Limb (tissue), 2 donors: ENCODE data around the gene NSFL1C.
A peak's percentile ranks its signal among the peaks of the same experiment; 100 is the strongest.

ENCODE experiments used
- DNase-seq, 2 donors: peaks; one replicate each; pipeline ENCODE4 v3.0.0-alpha.2; 2016; ENCODE audit errors: extremely low spot score in 2 of 2

Gene NSFL1C

DNA sequence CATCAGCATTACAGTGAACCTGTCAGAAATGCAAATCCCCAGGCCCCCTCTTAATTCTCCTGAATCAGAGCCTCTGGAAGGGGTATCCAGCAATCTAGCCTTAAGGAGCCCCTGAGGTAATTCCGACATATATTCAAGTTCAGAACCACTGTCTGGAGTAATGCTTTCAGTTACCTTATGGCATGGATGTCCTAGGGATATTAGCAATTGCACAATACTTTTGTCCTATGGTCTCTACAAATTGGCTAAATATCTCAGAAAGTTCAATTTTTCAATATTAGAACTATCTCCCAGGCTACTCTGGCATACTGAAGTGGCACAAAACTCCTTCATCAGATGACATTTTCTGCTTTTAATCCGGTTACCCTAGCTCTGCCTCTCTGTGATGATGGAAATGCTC lies 6.4 kb downstream of the NSFL1C start:
- DNase-seq: no peak

GRCh38 chr20:1457992-1458391 lies 8.7 kb downstream of the NSFL1C start:
- DNase-seq: no peak

GRCh38 chr20:1456300-1456699 lies 10.3 kb downstream of the NSFL1C start:
- DNase-seq: no peak

GRCh38 chr20:1450926-1451491 lies 15.6 kb downstream of the NSFL1C start:
- no peak for DNase-seq

DNA sequence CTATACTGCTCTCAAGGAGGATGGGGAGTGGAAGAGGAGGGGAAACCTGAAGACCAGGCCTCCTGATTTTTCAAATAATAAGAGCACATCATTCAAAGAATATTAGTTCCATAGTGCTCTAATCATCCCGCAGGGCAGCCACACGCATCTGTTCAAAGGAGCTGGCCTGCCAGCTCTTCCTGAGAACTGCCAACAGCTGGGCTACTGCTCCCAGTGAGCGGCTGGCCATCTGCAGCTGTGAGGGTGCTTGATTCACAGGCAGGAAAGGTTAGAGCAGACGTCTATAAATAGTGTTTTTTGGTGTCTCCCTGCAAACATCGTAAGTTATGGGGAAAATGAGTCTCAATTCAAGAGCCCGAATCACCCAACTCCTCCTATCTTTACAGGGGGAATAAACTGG lies 17.3 kb downstream of the NSFL1C start:
- peak in 1 of 2 donors; percentile 36 for DNase-seq

DNA sequence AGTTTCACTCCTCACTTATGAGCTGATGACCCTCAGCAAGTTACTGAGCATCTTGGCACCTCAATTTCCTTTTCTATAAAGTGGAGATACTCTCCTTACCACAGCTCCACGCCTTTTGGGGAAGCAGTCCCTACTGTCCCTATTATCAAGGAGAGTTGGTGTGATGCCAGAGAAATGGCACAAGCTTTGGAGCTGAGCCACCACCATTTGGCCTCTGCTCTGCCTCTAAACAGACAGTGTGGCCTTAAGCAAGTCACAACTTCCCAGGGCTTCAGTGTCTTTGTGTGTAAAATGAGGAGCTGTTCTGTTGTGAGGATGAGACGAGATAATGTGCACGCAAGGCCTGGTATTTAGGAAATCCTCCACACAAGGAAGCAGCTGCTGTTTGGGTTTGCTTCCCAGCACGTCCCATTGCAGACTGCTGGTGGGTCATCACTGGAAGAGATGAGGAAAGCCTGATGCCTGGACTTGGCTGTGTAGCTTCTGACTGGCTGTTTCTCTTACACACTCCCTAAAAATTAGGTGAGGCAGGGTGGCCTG lies 18.5 kb downstream of the NSFL1C start:
- DNase-seq: no peak

- DNase-seq: no peak
Observed at GRCh38 chr20:1446536-1446935, 20.1 kb downstream of the NSFL1C start.

DNA sequence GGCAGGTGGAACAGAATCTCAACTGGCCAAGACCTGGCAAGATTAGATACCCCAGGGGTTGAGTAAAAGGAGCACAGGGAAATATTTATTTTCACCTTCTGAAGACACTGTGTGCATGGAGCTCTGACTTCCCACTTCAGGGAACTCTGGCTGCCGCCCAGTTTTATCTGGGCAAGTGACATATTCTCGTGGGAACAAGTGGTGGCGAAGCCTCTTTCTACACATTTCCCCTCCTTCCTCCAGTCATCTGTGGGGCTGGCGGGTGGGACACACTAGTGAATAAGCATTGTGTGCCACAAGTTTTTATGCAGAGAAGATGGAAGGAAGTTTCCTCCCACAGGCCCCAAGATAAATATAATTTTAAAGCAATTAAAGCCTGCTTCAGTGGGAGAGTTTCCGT lies 23.6 kb downstream of the NSFL1C start:
- no peak for DNase-seq

DNA sequence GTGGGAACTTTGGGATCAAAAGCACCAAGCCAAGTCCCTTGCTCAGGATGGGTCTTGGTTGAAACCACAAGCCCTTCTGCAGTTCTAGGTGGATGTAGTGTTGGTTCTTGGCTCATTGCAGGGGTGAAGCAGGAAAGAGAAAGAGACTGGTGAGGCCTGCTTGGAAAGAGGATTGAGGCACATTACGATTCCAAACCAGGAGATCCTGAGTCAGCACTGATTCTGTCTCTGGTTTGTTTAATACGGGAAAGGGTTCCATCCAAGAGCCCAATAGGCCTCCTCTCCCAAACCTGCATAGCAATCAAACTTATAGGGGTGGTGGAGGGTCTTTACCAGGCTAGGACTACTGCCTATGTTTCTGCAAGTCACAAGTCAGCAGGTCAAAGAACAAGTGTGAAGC lies 24.3 kb downstream of the NSFL1C start:
- no peak for DNase-seq

- DNase-seq: no peak
Observed at GRCh38 chr20:1441133-1441532, 25.5 kb downstream of the NSFL1C start.

DNA sequence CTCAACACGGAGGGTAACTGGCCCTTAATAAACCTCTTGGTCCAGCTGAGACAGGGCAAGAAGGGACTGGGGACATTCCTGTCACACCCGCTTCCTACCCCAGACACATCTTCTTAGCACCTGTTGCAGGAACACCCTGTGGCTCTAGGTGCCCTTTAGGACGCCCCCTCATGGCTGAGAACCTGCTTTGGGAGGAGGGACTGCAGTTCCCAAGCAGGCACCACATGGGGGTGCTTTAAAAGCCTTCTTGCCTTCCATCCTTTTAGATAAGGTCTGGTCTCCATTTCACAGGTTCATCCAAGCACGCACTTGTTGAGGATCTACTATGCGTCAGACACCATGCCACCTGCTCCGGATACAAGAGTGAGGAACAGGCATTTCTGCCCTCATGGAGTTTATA lies 26.6 kb downstream of the NSFL1C start:
- no peak for DNase-seq

DNA sequence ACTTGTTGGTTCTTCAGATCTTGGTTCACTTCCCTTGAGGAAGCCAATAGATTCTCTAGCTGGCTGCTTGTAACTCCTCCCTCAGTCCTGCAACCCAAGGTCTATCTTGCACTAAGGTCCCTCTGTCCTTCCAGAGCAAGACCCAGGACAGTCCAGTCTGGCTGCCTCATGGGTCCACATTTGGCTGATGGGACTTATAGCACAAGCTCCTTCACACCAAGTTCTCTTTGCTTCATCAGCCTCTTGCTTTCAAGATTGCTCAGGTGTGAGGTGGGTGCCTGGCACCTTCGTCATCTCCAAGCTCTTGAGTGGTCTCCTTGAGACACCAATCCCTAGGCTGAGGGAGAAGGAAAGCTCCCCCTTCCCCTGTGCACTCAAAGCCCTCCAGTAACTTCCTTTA lies 28.3 kb downstream of the NSFL1C start:
- DNase-seq: no peak

DNA sequence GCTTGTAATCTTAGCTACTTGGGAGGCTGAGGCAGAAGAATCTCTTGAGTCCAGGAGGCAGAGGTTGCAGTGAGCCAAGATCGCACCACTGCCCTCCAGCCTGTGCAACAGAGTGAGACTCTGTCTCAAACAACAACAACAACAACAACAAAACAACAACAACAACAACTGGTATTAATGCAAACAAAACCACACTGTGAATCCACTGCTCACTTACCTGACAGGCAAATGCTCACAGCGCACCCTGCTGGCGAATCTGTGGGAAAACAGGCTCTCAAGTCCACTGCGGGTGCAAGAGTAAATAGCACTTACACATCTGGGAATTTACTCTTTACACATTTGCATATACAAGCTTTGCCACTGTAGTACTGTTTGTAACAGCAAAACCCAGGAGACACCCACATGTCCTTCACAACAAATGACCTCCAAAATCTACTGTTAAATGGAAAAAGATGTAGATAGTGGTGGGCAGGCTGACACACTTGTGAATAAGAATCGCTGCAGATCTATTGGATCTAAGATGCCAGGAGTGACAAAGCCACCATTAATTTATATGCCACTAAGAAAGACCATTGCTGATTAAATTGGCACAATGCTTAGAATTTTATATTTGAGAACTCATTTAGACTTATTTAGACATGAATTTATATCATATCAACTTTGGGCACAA lies 29.3 kb downstream of the NSFL1C start:
- DNase-seq: peak; percentile 26 to 64

GRCh38 chr20:1436263-1436662 lies 30.4 kb downstream of the NSFL1C start:
- DNase-seq: no peak

- no peak for DNase-seq
Observed at GRCh38 chr20:1435337-1435699, 31.3 kb downstream of the NSFL1C start.

- no peak for DNase-seq
Observed at GRCh38 chr20:1434571-1435336, 31.9 kb downstream of the NSFL1C start.

DNA sequence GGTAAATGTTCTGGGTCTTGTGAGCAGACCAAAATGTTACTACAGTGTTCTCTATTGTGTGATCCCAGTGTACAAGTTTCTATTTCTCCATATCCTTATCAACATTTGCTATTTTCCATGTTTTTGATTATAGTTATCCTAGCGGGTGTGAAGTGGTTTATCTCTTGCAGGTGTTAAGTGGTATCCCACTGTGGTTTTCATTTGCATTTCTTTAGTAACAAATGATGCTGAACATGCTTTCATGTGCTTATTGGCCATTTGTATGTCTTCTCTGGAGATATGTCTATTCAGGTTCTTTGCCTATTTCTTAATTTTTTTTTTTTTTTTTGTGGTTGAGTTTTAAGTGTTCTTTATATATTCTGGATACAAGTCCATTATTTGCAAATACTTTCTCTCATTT lies 35.5 kb downstream of the NSFL1C start:
- no peak for DNase-seq

DNA sequence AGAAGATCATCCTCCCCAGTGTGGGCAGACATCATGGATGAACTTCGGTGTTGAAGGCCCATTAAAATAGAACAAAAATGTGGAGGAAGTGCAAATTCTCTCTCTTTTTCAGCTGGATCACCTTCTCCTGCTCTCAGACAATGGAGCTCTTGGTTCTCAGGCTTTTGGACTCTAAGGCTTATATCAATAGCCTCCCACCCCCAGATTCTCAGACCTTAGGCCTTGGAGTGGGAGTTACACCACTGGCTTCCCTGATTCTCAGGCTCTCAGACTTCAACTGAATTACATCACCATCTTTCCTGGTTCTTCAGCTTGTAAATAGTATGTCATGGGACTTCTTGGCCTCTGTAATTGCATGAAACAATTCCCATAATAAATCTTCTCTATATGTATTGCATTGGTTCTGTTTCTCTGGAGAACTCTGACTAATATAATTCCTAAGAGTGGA lies 36.6 kb downstream of the NSFL1C start:
- DNase-seq: no peak

DNA sequence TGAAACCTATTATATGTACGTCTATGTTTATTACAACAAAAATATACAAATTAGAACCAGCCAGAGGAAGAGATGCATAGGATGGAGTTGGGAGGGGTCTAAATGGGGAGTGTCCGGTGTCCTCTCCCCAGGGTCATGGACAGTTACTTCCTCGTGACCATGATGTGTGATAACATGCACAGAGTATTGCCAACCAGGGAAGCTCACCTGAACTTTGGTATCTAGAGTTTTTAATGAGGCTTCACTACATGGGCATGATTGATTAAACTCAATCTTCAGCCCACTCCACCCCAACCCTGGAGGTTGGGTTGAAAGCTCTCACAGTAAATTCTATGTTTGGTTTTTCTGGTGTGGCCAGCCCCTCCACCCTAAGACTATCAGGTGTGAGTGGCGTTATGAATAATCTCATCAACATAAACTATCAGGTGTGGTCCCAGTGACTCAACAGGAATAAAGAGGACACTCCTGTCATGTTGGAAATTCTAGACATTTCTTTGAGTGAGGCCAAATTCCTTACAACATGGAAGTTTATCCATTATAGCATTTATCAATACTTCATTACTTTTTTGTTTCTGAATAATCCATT lies 37.4 kb downstream of the NSFL1C start:
- no peak for DNase-seq

DNA sequence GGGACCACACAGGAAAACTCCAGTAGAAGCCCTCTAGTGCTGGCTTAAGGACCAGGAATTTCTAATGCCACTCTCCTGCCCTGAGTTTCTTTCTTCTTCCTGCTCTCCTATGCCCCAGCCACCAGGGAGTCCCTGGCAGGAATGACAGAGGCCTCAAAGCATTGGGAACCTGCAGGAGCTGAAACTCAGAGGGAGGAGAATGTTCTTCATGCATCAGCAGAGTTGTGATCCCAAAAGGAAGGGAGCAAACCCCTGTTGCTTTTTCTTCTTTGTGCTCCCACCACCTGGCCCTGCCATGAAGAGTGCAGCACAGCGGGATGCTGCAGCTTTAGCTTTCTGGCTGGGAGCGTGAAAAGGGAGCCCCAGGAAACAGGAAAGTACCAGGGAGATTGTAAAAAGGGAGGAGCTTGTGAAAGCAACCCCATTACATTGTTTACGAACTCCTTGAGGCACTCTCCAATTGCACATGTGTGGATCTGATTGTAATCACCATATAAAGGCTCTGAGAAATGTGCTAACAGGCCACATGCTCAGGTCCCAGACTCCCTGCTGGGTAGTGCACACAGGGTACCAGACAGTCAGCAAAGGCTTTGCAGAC lies 39.1 kb downstream of the NSFL1C start:
- no peak for DNase-seq

DNA sequence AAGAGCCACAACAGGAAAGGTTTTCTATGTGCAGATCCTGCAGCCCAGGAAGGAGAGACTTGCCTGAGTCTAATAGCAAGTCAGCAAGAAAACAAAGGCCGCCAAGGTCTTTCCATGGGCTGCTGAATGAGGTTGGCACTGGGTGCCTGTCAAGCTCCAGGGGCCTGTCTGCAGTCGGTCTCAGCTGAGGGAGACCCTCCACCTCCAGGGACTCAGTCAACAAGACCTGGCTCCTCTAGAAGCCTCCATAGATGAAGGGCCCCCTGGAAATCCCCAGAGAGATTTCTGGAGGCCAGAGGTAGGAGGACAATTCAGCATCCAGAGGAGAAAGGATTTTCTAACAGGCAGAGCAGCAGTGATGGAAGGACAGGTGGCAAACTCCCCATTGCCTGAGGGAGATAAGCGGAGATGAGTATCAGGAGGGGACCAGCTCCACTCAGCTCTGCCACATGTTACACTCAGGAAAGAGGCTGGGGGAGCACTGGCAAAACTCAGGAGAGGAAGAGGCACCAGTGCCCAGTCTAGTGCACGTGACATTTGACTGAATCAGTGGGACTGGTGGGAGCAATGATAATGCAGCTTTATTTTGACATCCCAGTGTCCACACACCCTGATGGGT lies 40.3 kb downstream of the NSFL1C start:
- DNase-seq: no peak
